HepG2 (cell line): Measurements from ENCODE around the gene CHN2. TPM values are rescaled to one million over a fixed set of nuclear protein-coding genes. Genes with fewer than 3 reads are reported as not detected.

Experiments used
- ATM ChIP-seq: fragments of 450-650 bp; IDR thresholded peaks from 2 replicates; pipeline ENCODE4 v1.7.1; 2017; ENCODE audit warnings: mild to moderate bottlenecking, borderline replicate concordance
- BRD4 ChIP-seq: sonication (generic); formaldehyde crosslinking; IDR thresholded peaks from 2 replicates; pipeline ENCODE4 v1.4.0; 2020; ENCODE audit warnings: missing genetic modification reagents
- EHMT2 ChIP-seq: fragments of 200-600 bp; sonication (generic); IDR thresholded peaks from 2 replicates; pipeline ENCODE4 v1.7.0; 2017; ENCODE audit warnings: antibody characterized with exemption, low read depth, low read length, borderline replicate concordance
- KDM1A ChIP-seq: IDR thresholded peaks from 2 replicates; pipeline ENCODE4 v1.6.1; 2016; ENCODE audit warnings: missing compliant biosample characterization
- KDM4B ChIP-seq: sonication (generic); formaldehyde crosslinking; IDR thresholded peaks from 2 replicates; pipeline ENCODE4 v1.4.0; 2020; ENCODE audit warnings: missing genetic modification reagents
- MAX ChIP-seq: IDR thresholded peaks from 2 replicates; pipeline ENCODE4 v1.6.1; 2012; ENCODE audit warnings: inconsistent platforms
- PAWR ChIP-seq: sonication (generic); formaldehyde crosslinking; IDR thresholded peaks from 2 replicates; pipeline ENCODE4 v1.4.0; 2020; ENCODE audit warnings: missing genetic modification reagents, mild to moderate bottlenecking, borderline replicate concordance
- PHF21A ChIP-seq: sonication (generic); formaldehyde crosslinking; IDR thresholded peaks from 2 replicates; pipeline ENCODE4 v1.5.0; 2020; ENCODE audit warnings: mild to moderate bottlenecking, missing genetic modification reagents
- SETDB1 ChIP-seq: sonication (generic); formaldehyde crosslinking; IDR thresholded peaks from 2 replicates; pipeline ENCODE4 v1.5.1; 2020; ENCODE audit warnings: missing genetic modification reagents, mild to moderate bottlenecking, borderline replicate concordance
- ZEB1 ChIP-seq: IDR thresholded peaks from 2 replicates; pipeline ENCODE4 v1.6.1; 2012; ENCODE audit warnings: mild to moderate bottlenecking, low read depth, inconsistent platforms; ENCODE audit not compliant: insufficient replicate concordance
- ZMYM3 ChIP-seq: sonication (generic); formaldehyde crosslinking; IDR thresholded peaks from 2 replicates; pipeline ENCODE4 v1.5.1; 2020; ENCODE audit warnings: mild to moderate bottlenecking, missing genetic modification reagents
- ZNF253 ChIP-seq: sonication (generic); formaldehyde crosslinking; IDR thresholded peaks from 2 replicates; pipeline ENCODE4 v1.8.0; 2022; ENCODE audit warnings: mild to moderate bottlenecking, missing genetic modification reagents, borderline replicate concordance
- ZNF317 ChIP-seq: sonication (generic); formaldehyde crosslinking; IDR thresholded peaks from 2 replicates; pipeline ENCODE4 v1.5.0; 2020; ENCODE audit warnings: mild to moderate bottlenecking, missing genetic modification reagents
- ZNF460 ChIP-seq: sonication (generic); formaldehyde crosslinking; IDR thresholded peaks from 2 replicates; pipeline ENCODE4 v1.5.1; 2020; ENCODE audit warnings: missing genetic modification reagents, mild to moderate bottlenecking, borderline replicate concordance
- ZNF530 ChIP-seq: sonication (generic); formaldehyde crosslinking; IDR thresholded peaks from 2 replicates; pipeline ENCODE4 v1.5.0; 2020; ENCODE audit warnings: low read depth, mild to moderate bottlenecking, missing genetic modification reagents
- polyA plus RNA-seq, 8 experiments: library from polyadenylated mRNA; depleted of rRNA in 3 of 8; stranded (reverse) in 7 of 8; unstranded in 1 of 8; fragments of >200 nt; fragmentation: Illumina TruSeq in 4 of 8; extraction: Trizol in 4 of 8; gene quantifications; 2 replicates each; pipeline versions ENCODE4 v1.2.1 to v1.2.3, GENCODE V29; 2011 to 2016; ENCODE audit warnings: low read depth in 4 of 8, missing spikeins in 1 of 8, mixed read lengths in 1 of 8; ENCODE audit not compliant: insufficient read depth in 1 of 8
- total RNA-seq, 5 experiments: library from RNA; depleted of rRNA; stranded (reverse); fragments of >200 nt; fragmentation: Illumina TruSeq; extraction: Trizol; gene quantifications; 2 replicates each; pipeline ENCODE4 v1.2.3, GENCODE V29; 2016; ENCODE audit warnings: low read depth in 1 of 5
- TF ChIP-seq, protein P1 (sequence below): sonication (generic); formaldehyde crosslinking; IDR thresholded peaks from 2 replicates; pipeline ENCODE4 v1.4.0; 2020; ENCODE audit warnings: missing genetic modification reagents, borderline replicate concordance
- TF ChIP-seq, protein P2 (sequence below): sonication (generic); formaldehyde crosslinking; IDR thresholded peaks from 2 replicates; pipeline ENCODE4 v1.8.0; 2023; ENCODE audit warnings: mild to moderate bottlenecking, missing genetic modification reagents
- TF ChIP-seq, protein P3 (sequence below): sonication (generic); formaldehyde crosslinking; IDR thresholded peaks from 2 replicates; pipeline ENCODE4 v1.5.1; 2020; ENCODE audit warnings: missing genetic modification reagents, mild to moderate bottlenecking, borderline replicate concordance
- TF ChIP-seq, protein P4 (sequence below): sonication (generic); formaldehyde crosslinking; IDR thresholded peaks from 2 replicates; pipeline ENCODE4 v1.4.0; 2020; ENCODE audit warnings: missing genetic modification reagents
- TF ChIP-seq, protein P5 (sequence below): sonication (generic); formaldehyde crosslinking; conservative IDR thresholded peaks from 2 replicates; pipeline ENCODE4 v1.4.0; 2020; ENCODE audit warnings: mild to moderate bottlenecking, missing genetic modification reagents, moderate library complexity

CHN2 gene
- total and polyA plus RNA-seq, 2 of the 13 experiments (the other 11 are each of a cell fraction or from before 2014, with no cell fraction given) = 23.5 to 30.5 TPM

- TF ChIP-seq, protein P1, sequence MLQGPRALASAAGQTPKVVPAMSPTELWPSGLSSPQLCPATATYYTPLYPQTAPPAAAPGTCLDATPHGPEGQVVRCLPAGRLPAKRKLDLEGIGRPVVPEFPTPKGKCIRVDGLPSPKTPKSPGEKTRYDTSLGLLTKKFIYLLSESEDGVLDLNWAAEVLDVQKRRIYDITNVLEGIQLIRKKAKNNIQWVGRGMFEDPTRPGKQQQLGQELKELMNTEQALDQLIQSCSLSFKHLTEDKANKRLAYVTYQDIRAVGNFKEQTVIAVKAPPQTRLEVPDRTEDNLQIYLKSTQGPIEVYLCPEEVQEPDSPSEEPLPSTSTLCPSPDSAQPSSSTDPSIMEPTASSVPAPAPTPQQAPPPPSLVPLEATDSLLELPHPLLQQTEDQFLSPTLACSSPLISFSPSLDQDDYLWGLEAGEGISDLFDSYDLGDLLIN (CRISPR knock-in tag) = no peak
- TF ChIP-seq MAX (peak; percentile 99), KDM1A (peak; percentile 14; the same call in 1 of the 2 replicates), ATM (no peak), SETDB1 (CRISPR knock-in tag) (no peak), ZEB1 (no peak), BRD4 (CRISPR knock-in tag) (no peak), PHF21A (peak; percentile 91), KDM4B (CRISPR knock-in tag) (peak; percentile 29; the same call in 1 of the 2 replicates), ZNF530 (CRISPR knock-in tag) (no peak), ZMYM3 (CRISPR knock-in tag) (peak; percentile 30; the same call in 1 of the 2 replicates), EHMT2 (no peak), ZNF317 (CRISPR knock-in tag) (no peak), ZNF253 (CRISPR knock-in tag) (no peak), ZNF460 (CRISPR knock-in tag) (no peak), PAWR (CRISPR knock-in tag) (no peak)
- TF ChIP-seq, protein P2, sequence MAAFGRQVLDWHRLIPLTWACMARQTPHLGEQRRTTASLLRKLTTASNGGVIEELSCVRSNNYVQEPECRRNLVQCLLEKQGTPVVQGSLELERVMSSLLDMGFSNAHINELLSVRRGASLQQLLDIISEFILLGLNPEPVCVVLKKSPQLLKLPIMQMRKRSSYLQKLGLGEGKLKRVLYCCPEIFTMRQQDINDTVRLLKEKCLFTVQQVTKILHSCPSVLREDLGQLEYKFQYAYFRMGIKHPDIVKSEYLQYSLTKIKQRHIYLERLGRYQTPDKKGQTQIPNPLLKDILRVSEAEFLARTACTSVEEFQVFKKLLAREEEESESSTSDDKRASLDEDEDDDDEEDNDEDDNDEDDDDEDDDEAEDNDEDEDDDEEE (CRISPR knock-in tag) = no peak
- TF ChIP-seq, protein P3, sequence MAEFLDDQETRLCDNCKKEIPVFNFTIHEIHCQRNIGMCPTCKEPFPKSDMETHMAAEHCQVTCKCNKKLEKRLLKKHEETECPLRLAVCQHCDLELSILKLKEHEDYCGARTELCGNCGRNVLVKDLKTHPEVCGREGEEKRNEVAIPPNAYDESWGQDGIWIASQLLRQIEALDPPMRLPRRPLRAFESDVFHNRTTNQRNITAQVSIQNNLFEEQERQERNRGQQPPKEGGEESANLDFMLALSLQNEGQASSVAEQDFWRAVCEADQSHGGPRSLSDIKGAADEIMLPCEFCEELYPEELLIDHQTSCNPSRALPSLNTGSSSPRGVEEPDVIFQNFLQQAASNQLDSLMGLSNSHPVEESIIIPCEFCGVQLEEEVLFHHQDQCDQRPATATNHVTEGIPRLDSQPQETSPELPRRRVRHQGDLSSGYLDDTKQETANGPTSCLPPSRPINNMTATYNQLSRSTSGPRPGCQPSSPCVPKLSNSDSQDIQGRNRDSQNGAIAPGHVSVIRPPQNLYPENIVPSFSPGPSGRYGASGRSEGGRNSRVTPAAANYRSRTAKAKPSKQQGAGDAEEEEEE = no peak
- TF ChIP-seq, protein P4, sequence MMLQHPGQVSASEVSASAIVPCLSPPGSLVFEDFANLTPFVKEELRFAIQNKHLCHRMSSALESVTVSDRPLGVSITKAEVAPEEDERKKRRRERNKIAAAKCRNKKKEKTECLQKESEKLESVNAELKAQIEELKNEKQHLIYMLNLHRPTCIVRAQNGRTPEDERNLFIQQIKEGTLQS (CRISPR knock-in tag) = no peak
- TF ChIP-seq, protein P5, sequence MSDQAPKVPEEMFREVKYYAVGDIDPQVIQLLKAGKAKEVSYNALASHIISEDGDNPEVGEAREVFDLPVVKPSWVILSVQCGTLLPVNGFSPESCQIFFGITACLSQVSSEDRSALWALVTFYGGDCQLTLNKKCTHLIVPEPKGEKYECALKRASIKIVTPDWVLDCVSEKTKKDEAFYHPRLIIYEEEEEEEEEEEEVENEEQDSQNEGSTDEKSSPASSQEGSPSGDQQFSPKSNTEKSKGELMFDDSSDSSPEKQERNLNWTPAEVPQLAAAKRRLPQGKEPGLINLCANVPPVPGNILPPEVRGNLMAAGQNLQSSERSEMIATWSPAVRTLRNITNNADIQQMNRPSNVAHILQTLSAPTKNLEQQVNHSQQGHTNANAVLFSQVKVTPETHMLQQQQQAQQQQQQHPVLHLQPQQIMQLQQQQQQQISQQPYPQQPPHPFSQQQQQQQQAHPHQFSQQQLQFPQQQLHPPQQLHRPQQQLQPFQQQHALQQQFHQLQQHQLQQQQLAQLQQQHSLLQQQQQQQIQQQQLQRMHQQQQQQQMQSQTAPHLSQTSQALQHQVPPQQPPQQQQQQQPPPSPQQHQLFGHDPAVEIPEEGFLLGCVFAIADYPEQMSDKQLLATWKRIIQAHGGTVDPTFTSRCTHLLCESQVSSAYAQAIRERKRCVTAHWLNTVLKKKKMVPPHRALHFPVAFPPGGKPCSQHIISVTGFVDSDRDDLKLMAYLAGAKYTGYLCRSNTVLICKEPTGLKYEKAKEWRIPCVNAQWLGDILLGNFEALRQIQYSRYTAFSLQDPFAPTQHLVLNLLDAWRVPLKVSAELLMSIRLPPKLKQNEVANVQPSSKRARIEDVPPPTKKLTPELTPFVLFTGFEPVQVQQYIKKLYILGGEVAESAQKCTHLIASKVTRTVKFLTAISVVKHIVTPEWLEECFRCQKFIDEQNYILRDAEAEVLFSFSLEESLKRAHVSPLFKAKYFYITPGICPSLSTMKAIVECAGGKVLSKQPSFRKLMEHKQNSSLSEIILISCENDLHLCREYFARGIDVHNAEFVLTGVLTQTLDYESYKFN = peak; percentile 91
Observed at GRCh38 chr7:29208410-29209250, 14.1 kb downstream of the CHN2 start (continued).
